B cell (primary cell): Measurements from ENCODE around the gene UGT2B17.

Experiments used
- EZH2 ChIP-seq: IDR thresholded peaks from 2 replicates; pipeline ENCODE4 v1.6.1; 2012; ENCODE audit warnings: borderline replicate concordance, low read depth, mild to moderate bottlenecking, moderate library complexity, low read length; ENCODE audit not compliant: insufficient read depth, poor library complexity, severe bottlenecking
- TF ChIP-seq, protein P1 (sequence below): fragments of 200-600 bp; IDR thresholded peaks from one replicate; pipeline ENCODE4 v1.8.0; 2022; ENCODE audit warnings: antibody characterized with exemption, mild to moderate bottlenecking

DNA sequence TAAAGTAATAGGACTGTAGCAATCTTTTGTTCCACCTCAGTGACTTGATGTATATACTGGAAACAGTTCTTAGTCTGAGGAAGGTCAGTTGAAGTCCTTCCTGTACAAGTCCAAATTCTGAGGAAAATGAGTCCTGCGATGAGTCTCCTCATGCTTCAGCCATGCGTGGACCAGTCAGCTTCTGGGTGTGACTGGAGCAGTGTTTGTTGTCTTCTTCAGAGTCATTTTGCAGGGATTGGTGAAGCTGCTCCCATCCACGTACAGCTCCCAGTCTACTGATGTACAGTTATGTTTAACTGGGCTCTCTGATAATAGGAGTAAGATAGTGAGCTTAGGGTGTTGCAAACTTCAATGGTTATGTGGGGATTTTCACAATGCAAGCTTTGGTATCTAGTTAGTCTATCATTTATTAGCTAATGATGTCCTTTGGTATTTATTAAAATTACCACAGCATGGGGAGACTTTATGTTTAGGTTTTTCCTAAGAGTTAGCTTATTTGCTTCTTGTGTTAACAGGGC lies 3.4 kb downstream of the UGT2B17 start:
- TF ChIP-seq, protein P1, sequence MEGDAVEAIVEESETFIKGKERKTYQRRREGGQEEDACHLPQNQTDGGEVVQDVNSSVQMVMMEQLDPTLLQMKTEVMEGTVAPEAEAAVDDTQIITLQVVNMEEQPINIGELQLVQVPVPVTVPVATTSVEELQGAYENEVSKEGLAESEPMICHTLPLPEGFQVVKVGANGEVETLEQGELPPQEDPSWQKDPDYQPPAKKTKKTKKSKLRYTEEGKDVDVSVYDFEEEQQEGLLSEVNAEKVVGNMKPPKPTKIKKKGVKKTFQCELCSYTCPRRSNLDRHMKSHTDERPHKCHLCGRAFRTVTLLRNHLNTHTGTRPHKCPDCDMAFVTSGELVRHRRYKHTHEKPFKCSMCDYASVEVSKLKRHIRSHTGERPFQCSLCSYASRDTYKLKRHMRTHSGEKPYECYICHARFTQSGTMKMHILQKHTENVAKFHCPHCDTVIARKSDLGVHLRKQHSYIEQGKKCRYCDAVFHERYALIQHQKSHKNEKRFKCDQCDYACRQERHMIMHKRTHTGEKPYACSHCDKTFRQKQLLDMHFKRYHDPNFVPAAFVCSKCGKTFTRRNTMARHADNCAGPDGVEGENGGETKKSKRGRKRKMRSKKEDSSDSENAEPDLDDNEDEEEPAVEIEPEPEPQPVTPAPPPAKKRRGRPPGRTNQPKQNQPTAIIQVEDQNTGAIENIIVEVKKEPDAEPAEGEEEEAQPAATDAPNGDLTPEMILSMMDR, result no peak
- TF ChIP-seq EZH2, result no peak
